Ovary (tissue), 9 donors: ENCODE results near the gene APBA2. TPM values are rescaled to one million over a fixed set of nuclear protein-coding genes. Genes with fewer than 3 reads are reported as not detected.

Experiments used
- DNase-seq, 5 donors: peaks; one replicate each; pipeline ENCODE4 v3.0.0-alpha.2; 2019 to 2020
- H3K27ac ChIP-seq, 2 donors: fragments of 200-600 bp; one replicate each; pipeline versions ENCODE4 v1.5.1 to v1.8.0; 2019 to 2022
- H3K27me3 ChIP-seq: fragments of 200-600 bp; one replicate; pipeline ENCODE4 v1.8.0; 2022
- H3K36me3 ChIP-seq: fragments of 200-600 bp; sonication (generic); one replicate; pipeline ENCODE4 v1.5.1; 2019
- H3K4me1 ChIP-seq: one replicate; pipeline ENCODE4 v1.8.1; 2013; ENCODE audit warnings: mild to moderate bottlenecking, moderate library complexity; ENCODE audit not compliant: insufficient read depth
- H3K4me3 ChIP-seq: fragments of 200-600 bp; sonication (generic); one replicate; pipeline ENCODE4 v1.5.1; 2017
- H3K9me3 ChIP-seq, 2 donors: fragments of 200-600 bp in 1 of 2; sonication (generic) in 1 of 2; one replicate each; pipeline versions ENCODE4 v1.5.1 to v1.8.1; 2013 to 2019; ENCODE audit warnings: mild to moderate bottlenecking in 1 of 2, moderate library complexity in 1 of 2
- CTCF ChIP-seq, 3 donors: fragments of 450-650 bp in 2 of 3; fragments of 200-600 bp in 1 of 3; IDR thresholded peaks; one replicate each; pipeline versions ENCODE4 v1.5.1 to v1.8.0; 2016 to 2022; ENCODE audit warnings: antibody characterized with exemption in 3 of 3, mild to moderate bottlenecking in 1 of 3
- EP300 ChIP-seq: sonication (generic); formaldehyde crosslinking; IDR thresholded peaks from one replicate; pipeline ENCODE4 v1.6.1; 2017; ENCODE audit warnings: antibody characterized with exemption
- POLR2A ChIP-seq: fragments of 450-650 bp; IDR thresholded peaks from one replicate; pipeline ENCODE4 v1.6.1; 2017; ENCODE audit warnings: antibody characterized with exemption, mild to moderate bottlenecking, moderate library complexity
- WGBS, 3 donors: extraction: QIAGEN DNeasy Blood & Tissue Kit in 1 of 3; methylation state at CpG; one replicate each; pipeline versions ENCODE4 v1.1.5 to v1.1.7; 2013 to 2017; 5-methylcytosine and 5-hydroxymethylcytosine counted together
- intact Hi-C, 4 donors: fragments of 100-400 bp; cut with DNase I; formaldehyde crosslinking; loops; one replicate each; pipeline versions ENCODE4 v1.11.0 to v1.15.1; 2022 to 2023
- polyA plus RNA-seq, 2 donors: library from polyadenylated mRNA; stranded (reverse); fragments of 200-250 nt in 1 of 2; fragments of 350-450 nt in 1 of 2; fragmentation: Illumina TruSeq in 1 of 2; extraction: RNeasy Lipid Tissue Mini Kit (QIAGEN cat#74804) in 1 of 2; gene quantifications; one replicate each; pipeline ENCODE4 v1.2.3, GENCODE V29; 2013 to 2014
- total RNA-seq, 7 donors: library from RNA; depleted of rRNA in 2 of 7; stranded (reverse); fragments of >200 nt in 2 of 7; fragmentation: NEBNext Ultra II Directional in 3 of 7; extraction: Animal tissue kit (Norgen Biotek cat#: 25700) in 3 of 7; gene quantifications; one replicate each; pipeline versions ENCODE4 v1.1.0 to v1.2.4, GENCODE V29; 2016 to 2023
- donor health status: DM: no; HTN: no; CAD: no; lungs with moderate emphysema.
- donor health status: DM: no; HTN: no; CAD: no.
- donor health status: Bipolar disorder and iron deficiency.
- donor health status: DM: yes; HTN: yes; CAD: no.
- donor health status: DM: no; HTN: no; CAD: no.
- donor health status: DM: yes; HTN: yes; CAD: no.

Gene APBA2
- total and polyA plus RNA-seq, 9 donors: 0.53 to 3.1 (median 1.4) TPM

- Histone ChIP-seq H3K4me3 (no peak overlapping the region), H3K36me3 (no peaks in the 10 kb centered on the region), H3K27ac (no peak overlapping the region), H3K9me3 (no peaks in the 10 kb centered on the region), H3K4me1 (peaks cover 5% of the 10 kb centered on the region), H3K27me3 (no peaks in the 10 kb centered on the region)
- TF ChIP-seq EP300 (no peak), POLR2A (no peak), CTCF (IDR thresholded peaks at IDR 0.05) (no peak)
- no peak for DNase-seq
- 93 to 95% (median 94%) methylated on average over 32 of the region's 32 CpGs for WGBS, 3 donors
- intact Hi-C loops: no loop called here
Measured at GRCh38 chr15:29116970-29117700, 231.4 kb downstream of the APBA2 start.

- Histone ChIP-seq H3K27ac (no peak overlapping the region), H3K4me1 (peaks cover 5% of the 10 kb centered on the region), H3K4me3 (no peak overlapping the region), H3K27me3 (no peaks in the 10 kb centered on the region), H3K36me3 (no peaks in the 10 kb centered on the region), H3K9me3 (no peaks in the 10 kb centered on the region)
- TF ChIP-seq CTCF (IDR thresholded peaks at IDR 0.05) (no peak), EP300 (no peak), POLR2A (no peak)
- intact Hi-C loops: no loop called here
- 88 to 90% (median 89%) methylated on average over 20 of the region's 20 CpGs for WGBS, 3 donors
- DNase-seq: no peak
Measured at GRCh38 chr15:29117778-29118177, 232.0 kb downstream of the APBA2 start.

GRCh38 chr15:29119847-29120246, 234.1 kb downstream of the APBA2 start:
- no peak overlapping the region for H3K27ac ChIP-seq
- no peaks in the 10 kb centered on the region for H3K9me3 ChIP-seq
- H3K36me3 ChIP-seq: no peaks in the 10 kb centered on the region
- H3K4me3 ChIP-seq: no peak overlapping the region
- TF ChIP-seq CTCF (IDR thresholded peaks at IDR 0.05) (no peak), EP300 (no peak), POLR2A (no peak)
- no peaks in the 10 kb centered on the region for H3K27me3 ChIP-seq
- intact Hi-C loops: no loop called here
- no peak for DNase-seq
- H3K4me1 ChIP-seq: peaks cover 2% of the 10 kb centered on the region
- 40 to 68% (median 49%) methylated on average over 8 of the region's 8 CpGs for WGBS, 3 donors

- Histone ChIP-seq H3K27ac (no peak overlapping the region), H3K36me3 (no peaks in the 10 kb centered on the region), H3K9me3 (no peaks in the 10 kb centered on the region), H3K4me1 (peaks cover under 1% of the 10 kb centered on the region), H3K27me3 (no peaks in the 10 kb centered on the region), H3K4me3 (no peak overlapping the region)
- DNase-seq: no peak
- 89 to 93% (median 91%) methylated on average over 20 of the region's 20 CpGs for WGBS, 3 donors
- intact Hi-C loops: no loop called here
- TF ChIP-seq POLR2A (no peak), CTCF (IDR thresholded peaks at IDR 0.05) (no peak), EP300 (no peak)
Measured at GRCh38 chr15:29120593-29121368, 235.0 kb downstream of the APBA2 start.
